Liver (tissue), 3 donors: ENCODE data around the gene HIGD2B.

Experiments
- GABPA ChIP-seq, 2 donors: IDR thresholded peaks in 1 of 2; conservative IDR thresholded peaks in 1 of 2; 2 replicates each; pipeline ENCODE4 v1.6.1; 2016; ENCODE audit warnings: antibody characterized with exemption in 2 of 2, mild to moderate bottlenecking in 1 of 2, moderate library complexity in 1 of 2
- HNF4A ChIP-seq, 2 donors: conservative IDR thresholded peaks; 2 replicates each; pipeline ENCODE4 v1.6.1; 2016; ENCODE audit warnings: antibody characterized with exemption in 2 of 2, mild to moderate bottlenecking in 2 of 2
- RXRA ChIP-seq, 2 donors: IDR thresholded peaks; 2 replicates each; pipeline ENCODE4 v1.6.1; 2017 to 2018; ENCODE audit warnings: antibody characterized with exemption in 2 of 2, mild to moderate bottlenecking in 1 of 2
- TF ChIP-seq, protein P1 (sequence below): IDR thresholded peaks from 2 replicates; pipeline ENCODE4 v1.6.1; 2016; ENCODE audit warnings: antibody characterized with exemption
- TF ChIP-seq, protein P2 (sequence below): fragments of 150-350 bp; IDR thresholded peaks from 2 replicates; pipeline ENCODE4 v1.5.1; 2017; ENCODE audit warnings: improper control_type of control experiment, low read depth, low read length; ENCODE audit not compliant: missing input control
- TF ChIP-seq, protein P3 (sequence below): IDR thresholded peaks from 2 replicates; pipeline ENCODE4 v1.6.1; 2016; ENCODE audit warnings: antibody characterized with exemption
- TF ChIP-seq, protein P4 (sequence below): IDR thresholded peaks from 2 replicates; pipeline ENCODE4 v1.6.1; 2016; ENCODE audit warnings: antibody characterized with exemption
- donor health status: healthy.
- donor health status: healthy.

DNA sequence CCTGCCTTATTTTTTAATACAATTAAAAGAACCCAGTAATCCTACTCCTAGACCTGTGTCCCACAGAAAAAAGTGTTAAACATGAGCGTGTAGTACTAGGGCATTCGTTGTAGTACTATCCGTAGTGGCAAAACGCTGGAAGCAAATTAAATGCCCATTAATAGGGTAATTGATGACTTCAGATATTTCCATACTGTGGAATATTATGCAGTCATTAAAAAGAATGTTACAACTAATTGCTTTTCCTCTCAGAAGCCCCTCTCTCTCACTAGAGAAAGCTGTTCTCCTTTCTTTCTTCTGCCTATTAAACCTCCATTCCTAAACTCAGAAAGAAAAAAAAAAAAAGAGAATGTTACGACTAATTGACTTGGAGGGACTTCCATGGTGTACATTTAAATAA is 2.7 kb upstream of the HIGD2B start:
- TF ChIP-seq, protein P1, sequence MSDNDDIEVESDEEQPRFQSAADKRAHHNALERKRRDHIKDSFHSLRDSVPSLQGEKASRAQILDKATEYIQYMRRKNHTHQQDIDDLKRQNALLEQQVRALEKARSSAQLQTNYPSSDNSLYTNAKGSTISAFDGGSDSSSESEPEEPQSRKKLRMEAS, result no peak
- TF ChIP-seq, protein P2, sequence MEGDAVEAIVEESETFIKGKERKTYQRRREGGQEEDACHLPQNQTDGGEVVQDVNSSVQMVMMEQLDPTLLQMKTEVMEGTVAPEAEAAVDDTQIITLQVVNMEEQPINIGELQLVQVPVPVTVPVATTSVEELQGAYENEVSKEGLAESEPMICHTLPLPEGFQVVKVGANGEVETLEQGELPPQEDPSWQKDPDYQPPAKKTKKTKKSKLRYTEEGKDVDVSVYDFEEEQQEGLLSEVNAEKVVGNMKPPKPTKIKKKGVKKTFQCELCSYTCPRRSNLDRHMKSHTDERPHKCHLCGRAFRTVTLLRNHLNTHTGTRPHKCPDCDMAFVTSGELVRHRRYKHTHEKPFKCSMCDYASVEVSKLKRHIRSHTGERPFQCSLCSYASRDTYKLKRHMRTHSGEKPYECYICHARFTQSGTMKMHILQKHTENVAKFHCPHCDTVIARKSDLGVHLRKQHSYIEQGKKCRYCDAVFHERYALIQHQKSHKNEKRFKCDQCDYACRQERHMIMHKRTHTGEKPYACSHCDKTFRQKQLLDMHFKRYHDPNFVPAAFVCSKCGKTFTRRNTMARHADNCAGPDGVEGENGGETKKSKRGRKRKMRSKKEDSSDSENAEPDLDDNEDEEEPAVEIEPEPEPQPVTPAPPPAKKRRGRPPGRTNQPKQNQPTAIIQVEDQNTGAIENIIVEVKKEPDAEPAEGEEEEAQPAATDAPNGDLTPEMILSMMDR, result no peak
- TF ChIP-seq GABPA (IDR thresholded peaks at IDR 0.05 in 1 of 2, conservative IDR thresholded peaks at IDR 0.05 in 1 of 2), result no peak
- TF ChIP-seq RXRA (IDR thresholded peaks at IDR 0.05), result no peak
- TF ChIP-seq, protein P3, sequence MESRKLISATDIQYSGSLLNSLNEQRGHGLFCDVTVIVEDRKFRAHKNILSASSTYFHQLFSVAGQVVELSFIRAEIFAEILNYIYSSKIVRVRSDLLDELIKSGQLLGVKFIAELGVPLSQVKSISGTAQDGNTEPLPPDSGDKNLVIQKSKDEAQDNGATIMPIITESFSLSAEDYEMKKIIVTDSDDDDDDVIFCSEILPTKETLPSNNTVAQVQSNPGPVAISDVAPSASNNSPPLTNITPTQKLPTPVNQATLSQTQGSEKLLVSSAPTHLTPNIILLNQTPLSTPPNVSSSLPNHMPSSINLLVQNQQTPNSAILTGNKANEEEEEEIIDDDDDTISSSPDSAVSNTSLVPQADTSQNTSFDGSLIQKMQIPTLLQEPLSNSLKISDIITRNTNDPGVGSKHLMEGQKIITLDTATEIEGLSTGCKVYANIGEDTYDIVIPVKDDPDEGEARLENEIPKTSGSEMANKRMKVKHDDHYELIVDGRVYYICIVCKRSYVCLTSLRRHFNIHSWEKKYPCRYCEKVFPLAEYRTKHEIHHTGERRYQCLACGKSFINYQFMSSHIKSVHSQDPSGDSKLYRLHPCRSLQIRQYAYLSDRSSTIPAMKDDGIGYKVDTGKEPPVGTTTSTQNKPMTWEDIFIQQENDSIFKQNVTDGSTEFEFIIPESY, result no peak
- TF ChIP-seq HNF4A (conservative IDR thresholded peaks at IDR 0.05), result no peak
- TF ChIP-seq, protein P4, sequence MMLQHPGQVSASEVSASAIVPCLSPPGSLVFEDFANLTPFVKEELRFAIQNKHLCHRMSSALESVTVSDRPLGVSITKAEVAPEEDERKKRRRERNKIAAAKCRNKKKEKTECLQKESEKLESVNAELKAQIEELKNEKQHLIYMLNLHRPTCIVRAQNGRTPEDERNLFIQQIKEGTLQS, result no peak
